K562 (cell line): ENCODE measurements around the gene ELAVL3. TPM values are rescaled to one million over a fixed set of nuclear protein-coding genes. Genes with fewer than 3 reads are reported as not detected.

Experiments used
- ATAC-seq: fragments of 200-7000 bp; cut with Tn5 transposase; 3 replicates; pipeline ENCODE4 v1.9.1; 2020; ENCODE audit warnings: moderate library complexity
- BruUV-seq: library from RNA; stranded (reverse); fragments of 400-500 nt; replicated peaks from 2 replicates; lab custom pipeline; 2021; lab: Mats Ljungman, UMichigan
- CTCF ChIA-PET: fragments of 300-600 bp; formaldehyde crosslinking; extraction: SDS; loops from one replicate; lab custom pipeline; 2021; ENCODE audit warnings: low intra/inter-chr PET ratio; lab: Yijun Ruan, JAX
- POLR2A ChIA-PET: fragments of 300-600, 350-650 bp; sonication (Branson Sonifier 250); formaldehyde crosslinking; extraction: SDS; loops from one replicate; lab custom pipeline; 2021; ENCODE audit warnings: antibody characterized with exemption, inconsistent platforms; lab: Yijun Ruan, JAX
- DNase-seq, 4 experiments: peaks; one replicate each; pipeline versions ENCODE4 v3.0.0 to v3.0.0-alpha.2; 2011 to 2018; ENCODE audit warnings: low spot score in 3 of 4, mixed read lengths in 3 of 4; ENCODE audit errors: extremely low read depth in 1 of 4
- FAIRE-seq: peaks from 2 replicates; lab custom pipeline; 2011; peaks lifted over from hg19 to GRCh38; lab: Jason Lieb, UNC
- H2AFZ ChIP-seq: 2 replicates; pipeline ENCODE4 v1.6.0; 2011; ENCODE audit warnings: low read depth, low read length, control low read depth, inconsistent platforms
- H3K27ac ChIP-seq: fragments of 200-600 bp; 3 replicates; pipeline ENCODE4 v1.8.0; 2011; ENCODE audit warnings: low read depth, mild to moderate bottlenecking, control low read depth, inconsistent platforms, low read length, moderate library complexity, mixed read lengths; ENCODE audit errors: extremely low read depth
- H3K27me3 ChIP-seq, 2 experiments: fragments of 300-600 bp in 1 of 2; 2 replicates in 1 of 2; 3 replicates in 1 of 2; pipeline versions ENCODE4 v1.6.0 to v1.8.0; 2011; ENCODE audit warnings: inconsistent platforms in 2 of 2, low read length in 2 of 2, mild to moderate bottlenecking in 1 of 2, mixed read lengths in 1 of 2, moderate library complexity in 1 of 2; ENCODE audit not compliant: control insufficient read depth in 2 of 2, insufficient read depth in 2 of 2
- H3K36me3 ChIP-seq: fragments of 300-600 bp; 3 replicates; pipeline ENCODE4 v1.8.0; 2011; ENCODE audit warnings: mild to moderate bottlenecking, low read length, inconsistent platforms; ENCODE audit not compliant: control insufficient read depth, insufficient read depth
- H3K4me1 ChIP-seq, 2 experiments: fragments of 200-600 bp in 1 of 2; replicated peaks in 1 of 2; 2 replicates in 1 of 2; 3 replicates in 1 of 2; pipeline versions ENCODE4 v1.5.1 to v1.8.0; 2011; ENCODE audit warnings: inconsistent platforms in 2 of 2, low read length in 2 of 2, mild to moderate bottlenecking in 1 of 2, mixed read lengths in 1 of 2, moderate library complexity in 1 of 2; ENCODE audit not compliant: control insufficient read depth in 2 of 2, insufficient read depth in 2 of 2
- H3K4me2 ChIP-seq: 2 replicates; pipeline ENCODE4 v1.6.1; 2011; ENCODE audit warnings: low read length, control low read depth, inconsistent platforms, mixed read lengths; ENCODE audit not compliant: insufficient read depth
- H3K4me3 ChIP-seq: fragments of 200-600 bp; sonication (generic), shearing (Covaris generic); 2 replicates; pipeline ENCODE4 v1.5.1; 2016; ENCODE audit warnings: control low read depth, inconsistent platforms
- H3K79me2 ChIP-seq: fragments of 200-600 bp; 3 replicates; pipeline ENCODE4 v1.8.0; 2011; ENCODE audit warnings: low read length, inconsistent platforms; ENCODE audit not compliant: control insufficient read depth, insufficient read depth
- H3K9ac ChIP-seq, 2 experiments: 2 replicates each; pipeline versions ENCODE4 v1.6.0 to v1.6.1; 2011; ENCODE audit warnings: low read depth in 2 of 2, low read length in 2 of 2, control low read depth in 1 of 2, inconsistent platforms in 1 of 2, mild to moderate bottlenecking in 1 of 2, mixed read lengths in 1 of 2; ENCODE audit not compliant: insufficient read depth in 1 of 2
- H3K9me1 ChIP-seq: one replicate; pipeline ENCODE4 v1.6.0; 2011; ENCODE audit warnings: inconsistent platforms, mild to moderate bottlenecking, low read length, moderate library complexity; ENCODE audit not compliant: control insufficient read depth, insufficient read depth
- H3K9me3 ChIP-seq: replicated peaks from 2 replicates; pipeline ENCODE4 v1.5.1; 2011; ENCODE audit warnings: low read depth, low read length, inconsistent platforms; ENCODE audit not compliant: control insufficient read depth, insufficient read depth
- H4K20me1 ChIP-seq: replicated peaks from 2 replicates; pipeline ENCODE4 v1.6.1; 2011; ENCODE audit warnings: low read length, inconsistent platforms, mixed read lengths; ENCODE audit not compliant: control insufficient read depth, insufficient read depth
- CBX1 ChIP-seq: sonication (generic); IDR thresholded peaks from 2 replicates; pipeline ENCODE4 v1.6.1; 2016; ENCODE audit warnings: antibody characterized with exemption, low read depth, mild to moderate bottlenecking
- CBX3 ChIP-seq, 2 experiments: IDR thresholded peaks; 1 replicate in 1 of 2; 2 replicates in 1 of 2; pipeline ENCODE4 v1.6.1; 2012; ENCODE audit warnings: inconsistent platforms in 2 of 2, low read length in 2 of 2, borderline replicate concordance in 1 of 2, control low read depth in 1 of 2
- EP300 ChIP-seq: IDR thresholded peaks from 2 replicates; pipeline ENCODE4 v1.6.1; 2012; ENCODE audit warnings: low read length, improper control_type of control experiment
- ETV5 ChIP-seq: sonication (generic); formaldehyde crosslinking; IDR thresholded peaks from 2 replicates; pipeline ENCODE4 v1.4.0; 2020; ENCODE audit warnings: low read depth, mild to moderate bottlenecking, missing genetic modification reagents
- FOXP1 ChIP-seq: sonication (generic); formaldehyde crosslinking; IDR thresholded peaks from 2 replicates; pipeline ENCODE4 v1.8.0; 2022; ENCODE audit warnings: mild to moderate bottlenecking, missing genetic modification reagents
- HCFC1 ChIP-seq: IDR thresholded peaks from 2 replicates; pipeline ENCODE4 v1.6.1; 2012; ENCODE audit warnings: low read depth, low read length, improper control_type of control experiment
- HEY1 ChIP-seq: fragments of 250-450 bp; sonication (Bioruptor Pico); IDR thresholded peaks from 2 replicates; pipeline ENCODE4 v1.5.0; 2020; ENCODE audit warnings: mild to moderate bottlenecking, moderate library complexity, borderline replicate concordance
- JUNB ChIP-seq: fragments of 450-650 bp; formaldehyde crosslinking; conservative IDR thresholded peaks from 2 replicates; pipeline ENCODE4 v1.4.0; 2020; ENCODE audit warnings: mild to moderate bottlenecking
- MCM5 ChIP-seq: fragments of 450-650 bp; IDR thresholded peaks from 2 replicates; pipeline ENCODE4 v1.6.1; 2016; ENCODE audit warnings: low read depth
- NFIC ChIP-seq: fragments of 450-650 bp; IDR thresholded peaks from 2 replicates; pipeline ENCODE4 v1.6.1; 2017; ENCODE audit warnings: mild to moderate bottlenecking, inconsistent platforms
- NFIX ChIP-seq: fragments of 250-450 bp; sonication (Bioruptor Pico); IDR thresholded peaks from 2 replicates; pipeline ENCODE4 v1.4.0; 2020; ENCODE audit warnings: low read depth, mild to moderate bottlenecking, moderate library complexity
- PHB2 ChIP-seq: fragments of 450-650 bp; IDR thresholded peaks from 2 replicates; pipeline ENCODE4 v1.6.1; 2017; ENCODE audit warnings: low read depth
- PHF20 ChIP-seq: fragments of 450-650 bp; IDR thresholded peaks from 2 replicates; pipeline ENCODE4 v1.6.1; 2018; ENCODE audit not compliant: partially characterized antibody
- POLR2B ChIP-seq: fragments of 450-650 bp; IDR thresholded peaks from 2 replicates; pipeline ENCODE4 v1.6.1; 2018; ENCODE audit warnings: low read depth; ENCODE audit not compliant: partially characterized antibody
- RAD21 ChIP-seq, 2 experiments: fragments of 250-450 bp in 1 of 2; fragments of 450-650 bp in 1 of 2; sonication (Bioruptor Pico) in 1 of 2; formaldehyde crosslinking in 1 of 2; IDR thresholded peaks in 1 of 2; conservative IDR thresholded peaks in 1 of 2; 2 replicates each; pipeline versions ENCODE4 v1.4.0 to v1.8.0; 2020 to 2022; ENCODE audit warnings: mild to moderate bottlenecking in 2 of 2, moderate library complexity in 1 of 2
- RBM14 ChIP-seq: fragments of 200-400 bp; formaldehyde crosslinking; IDR thresholded peaks from 2 replicates; pipeline ENCODE4 v1.6.1; 2018; ENCODE audit warnings: low read depth, mild to moderate bottlenecking, low read length, moderate library complexity, borderline replicate concordance; ENCODE audit not compliant: insufficient read depth
- TAL1 ChIP-seq: fragments of 450-650 bp; IDR thresholded peaks from 2 replicates; pipeline ENCODE4 v1.6.1; 2016; ENCODE audit warnings: mild to moderate bottlenecking
- ZBTB1 ChIP-seq: sonication (generic); formaldehyde crosslinking; IDR thresholded peaks from 2 replicates; pipeline ENCODE4 v1.8.1; 2023; ENCODE audit warnings: missing genetic modification reagents, low read depth, mild to moderate bottlenecking, borderline replicate concordance
- ZC3H8 ChIP-seq: fragments of 450-650 bp; IDR thresholded peaks from 2 replicates; pipeline ENCODE4 v1.6.1; 2017
- ZNF124 ChIP-seq: sonication (generic); formaldehyde crosslinking; IDR thresholded peaks from 2 replicates; pipeline ENCODE4 v1.8.1; 2022; ENCODE audit warnings: missing genetic modification reagents
- ZNF212 ChIP-seq: fragments of 450-650 bp; formaldehyde crosslinking; IDR thresholded peaks from 2 replicates; pipeline ENCODE4 v1.4.0; 2020; ENCODE audit warnings: mild to moderate bottlenecking
- ZNF740 ChIP-seq, 3 experiments: fragments of 200-800 bp in 1 of 3; sonication (Bioruptor generic) in 1 of 3; sonication (generic) in 1 of 3; formaldehyde crosslinking in 1 of 3; IDR thresholded peaks; 2 replicates each; pipeline versions ENCODE4 v1.6.1 to v1.8.0; 2016 to 2022; ENCODE audit warnings: mild to moderate bottlenecking in 2 of 3, missing compliant biosample characterization in 2 of 3, missing genetic modification characterization in 2 of 3, missing genetic modification reagents in 1 of 3
- WGBS: fragments of 100-300 bp; shearing (Covaris generic); methylation state at CpG from one replicate; pipeline ENCODE4 v1.1.6; 2016; ENCODE audit warnings: low coverage, mixed read lengths; ENCODE audit not compliant: insufficient coverage; ENCODE audit errors: missing lambda C conversion rate; 5-methylcytosine and 5-hydroxymethylcytosine counted together
- in situ Hi-C: fragments of 300-500 bp; cut with MboI; formaldehyde crosslinking; loops from 4 replicates; pipeline ENCODE4 v1.15.0; 2018; ENCODE audit warnings: inconsistent platforms, mixed read lengths
- intact Hi-C: fragments of 100-400 bp; cut with micrococcal nuclease; formaldehyde crosslinking; loops from 2 replicates; pipeline ENCODE4 v1.14.2; 2022
- polyA plus RNA-seq, 8 experiments: library from polyadenylated mRNA; depleted of rRNA in 4 of 8; stranded (reverse) in 5 of 8; unstranded in 3 of 8; fragments of >200 nt; fragmentation: Nextera tagmentation in 2 of 8; fragmentation: Illumina TruSeq in 1 of 8; extraction: Ambion mirVana in 2 of 8; extraction: Trizol in 1 of 8; gene quantifications; 2 replicates each; pipeline versions ENCODE4 v1.2.1 to v1.2.3, GENCODE V29; 2011 to 2014; ENCODE audit warnings: inconsistent platforms in 1 of 8, missing spikeins in 1 of 8
- total RNA-seq, 7 experiments: library from RNA; depleted of rRNA in 6 of 7; stranded (reverse); fragments of >200 nt in 6 of 7; fragmentation: Illumina TruSeq in 2 of 7; extraction: Trizol in 2 of 7; gene quantifications; 2 replicates each; pipeline versions ENCODE4 v1.2.1 to v1.2.3, GENCODE V29; 2011 to 2021; ENCODE audit warnings: low replicate concordance in 1 of 7

ELAVL3 gene
- total and polyA plus RNA-seq, 9 of the 15 experiments (the other 6 are each of a cell fraction or from before 2014, with no cell fraction given), result not detected

GRCh38 chr19:11464333-11465265 lies 16.2 kb downstream of the ELAVL3 start:
- POLR2A ChIA-PET, result interaction anchor here (0.6 kb wide), 1 partner anchor 14 kb away, joined by 3 read pairs; no protein-coding TSS in a partner anchor
- Histone ChIP-seq H3K4me1 (peaks cover 0 to 9% of the 10 kb centered on the region in 2 experiments; a peak in 1 of 5 replicates), H3K27me3 (peaks cover 7 to 40% of the 10 kb centered on the region in 2 experiments), H3K4me3 (no peak overlapping the region), H3K79me2 (no peaks in the 10 kb centered on the region), H3K4me2 (no peak overlapping the region), H3K9me1 (no peaks in the 10 kb centered on the region), H4K20me1 (no peaks in the 10 kb centered on the region), H3K9ac (no peak overlapping the region), H2AFZ (no peak overlapping the region), H3K9me3 (no peaks in the 10 kb centered on the region), H3K27ac (no peak overlapping the region), H3K36me3 (no peaks in the 10 kb centered on the region)
- DNase-seq, result no peak
- BruUV-seq, result no TSS peak
- intact Hi-C loops (no loop called here), in situ Hi-C loops (no loop called here)
- ATAC-seq, result no peak
- 15% methylated on average over 8 of the region's 11 CpGs for WGBS
- FAIRE-seq, result no peak
- CTCF ChIA-PET, result interaction anchor here (0.7 kb wide), 1 partner anchor 230 kb away, joined by 3 read pairs; no protein-coding TSS in a partner anchor
- TF ChIP-seq ZC3H8 (no peak), JUNB (CRISPR knock-in tag) (no peak), ZNF124 (CRISPR knock-in tag) (no peak), NFIC (no peak), POLR2B (no peak), CBX1 (0 out of 2 replicates have a peak, but pooled peaks have one; percentile 22), ZBTB1 (no peak), ETV5 (CRISPR knock-in tag) (no peak), HCFC1 (no peak), PHF20 (peak; percentile 36), EP300 (no peak), PHB2 (no peak), ZNF740 (CRISPR knock-in tag; IDR thresholded peaks at IDR 0.05) (no peak), ZNF740 (tag; IDR thresholded peaks at IDR 0.05) (no peak), FOXP1 (CRISPR knock-in tag) (no peak), HEY1 (no peak), ZNF212 (CRISPR knock-in tag) (no peak), MCM5 (no peak), RBM14 (no peak), TAL1 (no peak), RAD21 (CRISPR knock-in tag; conservative IDR thresholded peaks at IDR 0.05 in 1 of 2, IDR thresholded peaks at IDR 0.05 in 1 of 2) (no peak), NFIX (CRISPR knock-in tag) (no peak), CBX3 (IDR thresholded peaks at IDR 0.05; ENCODE audit: borderline replicate concordance in 1 of 2, low read length in 2 of 2) (0 out of 3 replicates have a peak, but pooled peaks of 1 of the 2 experiments have one; percentile 14)
